ENCODE data around the gene C2CD3.
"Not testable (repeated sequence)": the region's sequence is repeated elsewhere in the genome, so short reads cannot be mapped to it uniquely, and the experiment has no call there.

C2CD3 gene

GRCh38 chr11:73995731-73996130 lies 175.1 kb downstream of the C2CD3 start:
- Histone ChIP-seq H3K36me3 (ENCODE audit: control insufficient read depth in 2 of 2, insufficient read depth in 2 of 2, low read length in 2 of 2) (no peaks in the 10 kb centered on the region), H3K9me3 (ENCODE audit: control insufficient read depth in 2 of 2, low read length in 2 of 2) (no peaks in the 10 kb centered on the region), H3K4me3 (ENCODE audit: low read length in 2 of 2) (no peak overlapping the region), H3K4me1 (ENCODE audit: control insufficient read depth, insufficient read depth, low read length) (no peaks in the 10 kb centered on the region), H3K9ac (ENCODE audit: low read length in 2 of 2) (no peak overlapping the region), H3K27ac (ENCODE audit: low read length) (no peak overlapping the region), H3K27me3 (ENCODE audit: control insufficient read depth in 1 of 2, insufficient read depth in 2 of 2, low read length in 2 of 2) (no peaks in the 10 kb centered on the region)

GRCh38 chr11:73995247-73995646 lies 175.6 kb downstream of the C2CD3 start:
- Histone ChIP-seq H3K4me1 (ENCODE audit: control insufficient read depth, insufficient read depth, low read length) (no peaks in the 10 kb centered on the region), H3K9ac (ENCODE audit: low read length in 2 of 2) (no peak overlapping the region), H3K27me3 (ENCODE audit: control insufficient read depth in 1 of 2, insufficient read depth in 2 of 2, low read length in 2 of 2) (no peaks in the 10 kb centered on the region), H3K9me3 (ENCODE audit: control insufficient read depth in 2 of 2, low read length in 2 of 2) (no peaks in the 10 kb centered on the region), H3K27ac (ENCODE audit: low read length) (no peak overlapping the region), H3K4me3 (ENCODE audit: low read length in 2 of 2) (no peak overlapping the region), H3K36me3 (ENCODE audit: control insufficient read depth in 2 of 2, insufficient read depth in 2 of 2, low read length in 2 of 2) (no peaks in the 10 kb centered on the region)

GRCh38 chr11:73991471-73992006 lies 179.3 kb downstream of the C2CD3 start:
- H3K4me1 ChIP-seq (ENCODE audit: control insufficient read depth, insufficient read depth, low read length) = no peaks in the 10 kb centered on the region
- no peaks in the 10 kb centered on the region for H3K36me3 ChIP-seq (ENCODE audit: control insufficient read depth in 2 of 2, insufficient read depth in 2 of 2, low read length in 2 of 2)
- no peak overlapping the region for H3K4me3 ChIP-seq (ENCODE audit: low read length in 2 of 2)
- no peak overlapping the region for H3K27ac ChIP-seq (ENCODE audit: low read length)
- no peak overlapping the region for H3K9ac ChIP-seq (ENCODE audit: low read length in 2 of 2)
- H3K27me3 ChIP-seq (ENCODE audit: control insufficient read depth in 1 of 2, insufficient read depth in 2 of 2, low read length in 2 of 2) = no peaks in the 10 kb centered on the region
- no peaks in the 10 kb centered on the region for H3K9me3 ChIP-seq (ENCODE audit: control insufficient read depth in 2 of 2, low read length in 2 of 2)

GRCh38 chr11:73990730-73991129 lies 180.1 kb downstream of the C2CD3 start:
- H3K27me3 ChIP-seq (ENCODE audit: control insufficient read depth in 1 of 2, insufficient read depth in 2 of 2, low read length in 2 of 2) = no peaks in the 10 kb centered on the region
- no peak overlapping the region for H3K27ac ChIP-seq (ENCODE audit: low read length)
- H3K9me3 ChIP-seq (ENCODE audit: control insufficient read depth in 2 of 2, low read length in 2 of 2) = no peaks in the 10 kb centered on the region
- no peak overlapping the region for H3K9ac ChIP-seq (ENCODE audit: low read length in 2 of 2)
- H3K4me3 ChIP-seq (ENCODE audit: low read length in 2 of 2) = no peak overlapping the region
- no peaks in the 10 kb centered on the region for H3K4me1 ChIP-seq (ENCODE audit: control insufficient read depth, insufficient read depth, low read length)
- no peaks in the 10 kb centered on the region for H3K36me3 ChIP-seq (ENCODE audit: control insufficient read depth in 2 of 2, insufficient read depth in 2 of 2, low read length in 2 of 2)

GRCh38 chr11:73989156-73989555 lies 181.6 kb downstream of the C2CD3 start:
- Histone ChIP-seq H3K4me1 (ENCODE audit: control insufficient read depth, insufficient read depth, low read length) (peaks cover under 1% of the 10 kb centered on the region), H3K36me3 (ENCODE audit: control insufficient read depth in 2 of 2, insufficient read depth in 2 of 2, low read length in 2 of 2) (no peaks in the 10 kb centered on the region), H3K4me3 (ENCODE audit: low read length in 2 of 2) (no peak overlapping the region), H3K27ac (ENCODE audit: low read length) (no peak overlapping the region), H3K9me3 (ENCODE audit: control insufficient read depth in 2 of 2, low read length in 2 of 2) (no peaks in the 10 kb centered on the region), H3K9ac (ENCODE audit: low read length in 2 of 2) (no peak overlapping the region), H3K27me3 (ENCODE audit: control insufficient read depth in 1 of 2, insufficient read depth in 2 of 2, low read length in 2 of 2) (no peaks in the 10 kb centered on the region)

GRCh38 chr11:73988227-73988626 lies 182.6 kb downstream of the C2CD3 start:
- H3K4me1 ChIP-seq (ENCODE audit: control insufficient read depth, insufficient read depth, low read length) = peaks cover 9% of the 10 kb centered on the region
- no peaks in the 10 kb centered on the region for H3K9me3 ChIP-seq (ENCODE audit: control insufficient read depth in 2 of 2, low read length in 2 of 2)
- no peak overlapping the region for H3K4me3 ChIP-seq (ENCODE audit: low read length in 2 of 2)
- H3K27me3 ChIP-seq (ENCODE audit: control insufficient read depth in 1 of 2, insufficient read depth in 2 of 2, low read length in 2 of 2) = no peaks in the 10 kb centered on the region
- no peak overlapping the region for H3K27ac ChIP-seq (ENCODE audit: low read length)
- H3K9ac ChIP-seq (ENCODE audit: low read length in 2 of 2) = no peak overlapping the region
- no peaks in the 10 kb centered on the region for H3K36me3 ChIP-seq (ENCODE audit: control insufficient read depth in 2 of 2, insufficient read depth in 2 of 2, low read length in 2 of 2)

- H3K9ac ChIP-seq (ENCODE audit: low read length in 2 of 2); H3K36me3 ChIP-seq (ENCODE audit: control insufficient read depth in 2 of 2, insufficient read depth in 2 of 2, low read length in 2 of 2); H3K27me3 ChIP-seq (ENCODE audit: control insufficient read depth in 1 of 2, insufficient read depth in 2 of 2, low read length in 2 of 2); H3K9me3 ChIP-seq (ENCODE audit: control insufficient read depth in 2 of 2, low read length in 2 of 2); H3K27ac ChIP-seq (ENCODE audit: low read length); H3K4me3 ChIP-seq (ENCODE audit: low read length in 2 of 2): not testable (repeated sequence)
- H3K4me1 ChIP-seq (ENCODE audit: control insufficient read depth, insufficient read depth, low read length) = peaks cover 27% of the 10 kb centered on the region
Measured at GRCh38 chr11:73985661-73986060, 185.1 kb downstream of the C2CD3 start.

GRCh38 chr11:73983741-73984538 lies 186.9 kb downstream of the C2CD3 start:
- Histone ChIP-seq H3K27me3 (ENCODE audit: control insufficient read depth in 1 of 2, insufficient read depth in 2 of 2, low read length in 2 of 2) (no peaks in the 10 kb centered on the region), H3K9me3 (ENCODE audit: control insufficient read depth in 2 of 2, low read length in 2 of 2) (no peaks in the 10 kb centered on the region), H3K36me3 (ENCODE audit: control insufficient read depth in 2 of 2, insufficient read depth in 2 of 2, low read length in 2 of 2) (peaks cover 0 to 4% of the 10 kb centered on the region in 2 donors), H3K9ac (ENCODE audit: low read length in 2 of 2) (peak overlapping the region; percentile 67 to 94), H3K4me3 (ENCODE audit: low read length in 2 of 2) (peak overlapping the region; percentile 74 to 97), H3K4me1 (ENCODE audit: control insufficient read depth, insufficient read depth, low read length) (peaks cover 30% of the 10 kb centered on the region), H3K27ac (ENCODE audit: low read length) (peak overlapping the region; percentile 94)

- Histone ChIP-seq H3K9ac (ENCODE audit: low read length in 2 of 2) (peak overlapping the region; percentile 67 to 94), H3K9me3 (ENCODE audit: control insufficient read depth in 2 of 2, low read length in 2 of 2) (no peaks in the 10 kb centered on the region), H3K27me3 (ENCODE audit: control insufficient read depth in 1 of 2, insufficient read depth in 2 of 2, low read length in 2 of 2) (no peaks in the 10 kb centered on the region), H3K4me3 (ENCODE audit: low read length in 2 of 2) (peak overlapping the region; percentile 74 to 97), H3K4me1 (ENCODE audit: control insufficient read depth, insufficient read depth, low read length) (peaks cover 30% of the 10 kb centered on the region), H3K36me3 (ENCODE audit: control insufficient read depth in 2 of 2, insufficient read depth in 2 of 2, low read length in 2 of 2) (peaks cover 4 to 5% of the 10 kb centered on the region in 2 donors), H3K27ac (ENCODE audit: low read length) (peak overlapping the region; percentile 94)
Measured at GRCh38 chr11:73982990-73983740, 187.6 kb downstream of the C2CD3 start.

- peak within 1 kb of the TSS; percentile 94 for H3K27ac ChIP-seq (ENCODE audit: low read length)
- peaks cover 8 to 10% of the 10 kb centered on the region in 2 donors for H3K36me3 ChIP-seq (ENCODE audit: control insufficient read depth in 2 of 2, insufficient read depth in 2 of 2, low read length in 2 of 2)
- H3K27me3 ChIP-seq (ENCODE audit: control insufficient read depth in 1 of 2, insufficient read depth in 2 of 2, low read length in 2 of 2) = no peaks in the 10 kb centered on the region
- peak within 1 kb of the TSS; percentile 67 to 94 for H3K9ac ChIP-seq (ENCODE audit: low read length in 2 of 2)
- H3K4me3 ChIP-seq (ENCODE audit: low read length in 2 of 2) = peak within 1 kb of the TSS; percentile 74 to 97
- H3K4me1 ChIP-seq (ENCODE audit: control insufficient read depth, insufficient read depth, low read length) = peaks cover 30% of the 10 kb centered on the region
- no peaks in the 10 kb centered on the region for H3K9me3 ChIP-seq (ENCODE audit: control insufficient read depth in 2 of 2, low read length in 2 of 2)
Measured at GRCh38 chr11:73982595-73982989, 188.2 kb downstream of the C2CD3 start, which contains the start of gene UCP2. Gene UCP2 (minus strand): TSS chr11:73982843. CDS start chr11:73978378, 4,465 bp downstream.

Data from stomach smooth muscle (tissue), 2 donors.